Measurements from ENCODE around the gene AHNAK2.
"Not testable (repeated sequence)": the region's sequence is repeated elsewhere in the genome, so short reads cannot be mapped to it uniquely, and the experiment has no call there.

The AHNAK2 gene

DNA sequence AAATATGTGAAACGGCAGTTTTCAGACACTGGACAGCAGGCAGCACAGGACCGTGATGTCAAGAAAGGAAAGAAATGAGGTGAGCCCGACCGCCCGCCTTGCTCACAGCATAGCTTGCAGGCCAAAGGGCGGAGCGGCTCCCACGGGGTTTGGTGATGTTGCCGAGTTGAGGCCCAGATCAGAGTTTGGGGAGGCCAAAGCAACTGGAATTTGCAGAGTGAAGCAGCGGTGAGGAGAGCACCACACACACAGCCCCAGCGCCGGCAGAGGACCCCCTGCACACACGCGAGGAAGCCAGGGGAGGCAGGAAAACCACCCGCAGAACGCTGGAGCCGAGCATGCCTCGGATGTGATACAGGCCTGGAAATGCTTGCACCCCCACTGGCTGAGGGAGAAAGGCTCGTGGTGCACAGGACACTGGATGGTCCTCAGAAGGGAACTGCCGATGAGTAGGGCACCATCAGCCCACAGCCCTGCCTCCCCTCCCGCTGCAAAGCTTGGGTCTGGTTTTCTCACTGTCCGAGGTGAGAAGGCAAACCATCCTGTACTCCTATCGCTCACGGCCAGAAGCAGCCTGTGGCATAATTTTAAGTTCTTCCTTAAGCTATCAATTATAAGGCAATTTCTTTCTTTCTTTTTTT is 79.2 kb downstream of the AHNAK2 start:
- DNase-seq (ENCODE audit: low read depth in 2 of 2), result no peak

DNA sequence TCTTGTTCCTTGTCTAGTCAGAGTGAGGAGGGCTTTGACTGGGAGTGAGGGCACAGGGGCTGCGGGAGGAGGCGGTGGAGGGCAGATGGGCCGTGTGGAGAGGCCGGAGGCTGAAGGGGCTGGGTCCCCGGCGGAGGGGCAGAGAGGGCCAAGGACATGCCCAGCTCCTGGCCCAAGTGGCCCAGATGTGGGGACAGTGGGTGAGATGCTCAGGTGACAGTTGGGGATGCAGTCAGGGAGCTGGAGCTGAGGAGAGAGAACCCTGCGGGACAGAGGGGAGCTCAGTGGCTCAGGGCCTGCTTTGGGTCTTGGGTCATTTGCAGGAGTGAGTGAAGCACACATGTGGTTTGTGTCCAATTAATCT is 80.0 kb downstream of the AHNAK2 start:
- DNase-seq (ENCODE audit: low read depth in 2 of 2), result no peak

DNA sequence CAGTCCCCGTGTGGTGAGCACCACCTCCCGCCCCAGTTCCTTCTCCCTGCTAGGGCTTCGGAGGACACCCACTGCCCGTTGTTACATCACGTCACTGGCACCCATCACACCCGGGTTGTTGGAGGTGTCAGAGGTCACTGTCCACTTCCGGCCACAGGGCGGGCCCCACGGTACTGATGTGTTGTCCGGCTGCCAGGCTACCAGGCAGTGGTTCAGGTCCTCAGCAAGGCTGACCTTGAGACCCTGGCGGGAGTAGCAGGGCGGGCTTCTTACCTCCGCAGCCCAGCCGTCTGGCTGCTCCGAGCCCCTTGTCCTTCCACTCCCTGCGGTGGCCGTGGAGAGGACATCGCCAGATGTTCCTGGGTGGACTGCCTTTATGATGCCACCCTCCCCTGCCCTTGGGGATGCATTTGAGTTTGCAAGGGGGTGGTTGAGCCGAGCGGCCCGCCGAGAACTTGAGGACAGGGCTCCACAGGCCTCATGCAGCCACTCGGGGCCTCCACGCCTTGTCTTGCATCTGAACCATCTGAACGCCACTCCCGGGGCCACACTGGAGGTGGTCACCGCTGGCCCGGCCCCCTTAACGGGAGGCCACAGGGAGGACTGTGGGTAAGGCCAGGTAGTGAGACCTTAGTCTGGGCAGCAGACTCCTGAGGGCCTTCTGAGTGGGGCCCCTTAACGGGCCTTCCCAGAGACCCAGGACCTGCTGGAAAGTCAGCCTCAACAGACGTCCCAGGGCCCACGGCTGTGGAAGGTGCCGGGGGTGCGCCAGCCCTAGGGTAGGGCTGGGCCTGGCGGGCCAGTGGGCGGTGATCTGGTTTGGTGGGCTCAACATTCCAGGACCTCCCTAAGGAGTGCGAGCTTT is 80.6 kb downstream of the AHNAK2 start:
- no peak for DNase-seq (ENCODE audit: low read depth in 2 of 2)

DNA sequence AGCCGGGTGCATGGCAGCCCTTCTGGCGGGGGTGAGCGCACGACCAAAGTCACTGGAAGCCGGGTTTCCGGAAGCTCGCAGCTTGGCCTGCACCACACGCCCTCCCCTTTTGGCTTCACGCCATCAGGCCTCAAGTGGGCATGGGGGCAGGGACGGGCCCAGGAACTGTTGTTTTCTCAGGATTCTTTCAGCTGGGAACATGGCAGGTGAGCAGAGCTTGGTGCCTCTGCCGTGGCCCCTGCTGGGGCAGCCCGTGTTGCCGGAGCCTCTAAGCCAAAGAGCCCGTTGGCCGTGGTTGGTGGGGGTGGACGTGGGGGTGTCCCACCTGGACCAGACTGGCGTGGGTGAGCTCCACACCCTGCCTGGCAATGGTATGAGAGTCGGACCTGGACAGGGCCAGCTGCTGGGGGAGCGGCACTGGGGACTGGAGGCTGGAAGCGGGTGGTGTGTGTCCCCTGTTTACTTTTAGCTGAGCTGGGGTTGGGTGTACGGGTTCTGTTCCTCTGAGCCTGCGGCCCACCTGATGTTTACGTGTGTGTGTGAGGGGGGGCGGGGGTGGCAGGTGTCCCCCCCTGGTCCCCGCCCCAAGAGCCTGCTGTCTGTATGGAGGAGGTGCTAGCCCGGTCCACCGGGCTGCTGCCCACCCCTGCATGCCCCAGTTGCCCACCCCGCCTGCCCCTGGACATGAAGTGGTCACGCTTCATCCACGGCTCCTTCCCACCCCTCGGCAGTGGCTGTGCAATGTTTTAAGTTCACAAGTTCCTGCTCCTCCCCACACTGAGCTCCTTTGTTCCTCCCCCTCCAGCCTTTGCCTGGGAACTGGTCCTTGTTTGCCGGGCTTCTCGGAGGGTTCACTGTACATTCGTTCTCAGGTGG is 82.2 kb downstream of the AHNAK2 start:
- DNase-seq (ENCODE audit: low read depth in 2 of 2), result no peak

DNA sequence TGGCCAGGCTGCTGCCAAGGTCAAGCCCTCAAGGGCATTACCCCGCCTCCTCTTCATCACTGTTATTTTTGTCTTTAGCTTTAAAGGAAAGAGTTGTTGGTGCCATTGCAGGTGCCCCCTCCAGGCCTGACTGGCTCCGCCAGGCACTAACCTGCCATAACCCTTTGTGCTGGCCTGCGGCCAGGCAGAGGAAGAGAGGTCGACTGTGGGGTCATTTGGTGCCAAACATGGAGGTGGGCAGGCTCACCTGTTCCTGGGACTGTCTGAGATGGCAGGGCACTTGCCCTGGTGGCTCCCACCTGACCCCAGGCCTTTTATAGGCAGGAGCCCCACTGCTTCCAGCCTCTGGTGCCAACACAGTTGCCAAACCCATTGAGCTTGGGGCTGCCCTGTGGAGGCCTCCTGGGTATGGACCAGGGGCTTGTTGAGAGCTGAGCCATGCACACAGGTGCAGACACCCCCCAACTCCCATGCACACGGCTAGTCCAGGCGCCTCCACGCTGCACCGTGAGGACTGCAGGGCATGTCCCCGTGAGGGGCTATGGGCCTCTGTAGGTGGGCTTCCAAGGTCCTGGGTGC is 82.9 kb downstream of the AHNAK2 start:
- DNase-seq (ENCODE audit: low read depth in 2 of 2), result no peak

DNA sequence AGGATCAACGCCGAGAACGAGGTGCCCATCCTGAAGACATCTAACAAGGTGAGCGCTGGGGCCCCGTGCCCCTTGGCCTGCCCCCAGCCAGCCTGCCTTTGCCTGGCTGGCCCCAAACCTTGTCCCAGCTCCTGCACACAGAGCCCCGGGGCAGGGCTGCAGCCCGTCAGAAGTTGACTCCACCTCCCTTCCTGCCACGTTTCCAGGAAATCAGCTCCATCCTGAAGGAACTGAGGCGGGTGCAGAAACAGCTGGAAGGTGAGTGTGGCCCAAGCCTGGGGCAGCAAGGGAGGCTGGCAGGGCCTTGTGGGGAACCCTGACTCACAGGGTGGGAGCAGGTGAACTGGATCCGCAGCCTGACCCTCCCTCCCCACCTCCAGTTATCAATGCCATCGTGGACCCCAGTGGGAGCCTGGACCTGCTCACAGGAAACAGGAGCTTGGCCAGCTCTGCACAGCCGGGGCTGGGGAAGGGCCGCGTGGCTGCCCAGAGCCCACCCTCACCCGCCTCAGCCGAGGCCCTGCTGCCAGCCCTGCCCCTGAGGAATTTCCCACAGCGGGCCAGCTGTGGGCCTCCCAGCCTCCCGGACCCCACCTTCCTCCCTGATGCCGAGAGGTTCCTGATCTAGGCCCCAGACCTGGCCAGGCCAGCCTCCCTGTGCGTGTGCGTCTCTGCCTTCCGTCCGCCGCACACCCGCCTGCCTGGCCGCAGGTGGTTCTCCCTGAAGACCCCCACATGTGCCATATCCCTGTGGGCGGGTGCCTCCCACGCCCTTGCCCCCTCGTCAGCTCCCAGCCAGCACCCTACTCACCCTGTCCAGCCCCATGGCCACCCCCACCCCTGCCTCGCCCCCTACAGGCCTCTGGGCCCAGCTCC is 83.6 kb downstream of the AHNAK2 start:
- no peak for DNase-seq (ENCODE audit: low read depth in 2 of 2)

DNA sequence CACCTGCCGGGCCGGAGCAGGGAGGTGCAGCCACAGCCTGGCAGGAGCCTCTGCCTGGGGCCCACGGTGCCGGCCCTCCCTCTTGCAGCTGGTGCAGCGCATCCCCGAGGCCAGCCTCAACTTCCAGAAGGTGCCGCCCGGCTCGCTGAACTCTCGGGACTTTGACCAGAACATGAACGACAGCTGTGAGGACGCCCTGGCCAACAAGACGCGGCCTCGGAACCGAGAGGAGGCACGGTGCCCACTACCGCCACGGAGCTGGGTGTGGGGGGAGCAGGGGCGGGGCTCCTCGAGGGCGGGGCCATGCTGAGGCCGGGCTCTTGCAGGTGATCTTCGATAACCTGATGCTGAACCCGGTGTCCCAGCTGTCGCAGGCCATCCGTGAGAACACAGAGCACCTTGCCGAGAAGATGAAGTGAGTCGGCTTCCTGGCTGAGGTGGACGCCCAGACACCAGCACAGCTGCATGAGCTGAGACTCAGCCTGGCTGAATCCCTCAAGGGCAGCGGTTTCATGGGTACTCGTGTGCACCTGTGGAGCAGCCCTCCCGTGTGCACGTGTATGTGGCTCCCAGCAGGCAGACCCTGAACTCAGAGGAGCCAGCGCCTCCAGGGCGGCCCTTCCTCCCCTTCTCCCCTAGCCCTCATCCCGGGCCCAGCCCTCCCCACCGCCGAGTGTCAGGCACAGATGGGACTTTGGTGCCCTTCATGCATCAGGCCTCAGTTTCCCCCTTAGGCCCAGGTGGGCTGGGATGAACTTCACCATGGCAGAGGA is 84.6 kb downstream of the AHNAK2 start:
- no peak for DNase-seq (ENCODE audit: low read depth in 2 of 2)

DNA sequence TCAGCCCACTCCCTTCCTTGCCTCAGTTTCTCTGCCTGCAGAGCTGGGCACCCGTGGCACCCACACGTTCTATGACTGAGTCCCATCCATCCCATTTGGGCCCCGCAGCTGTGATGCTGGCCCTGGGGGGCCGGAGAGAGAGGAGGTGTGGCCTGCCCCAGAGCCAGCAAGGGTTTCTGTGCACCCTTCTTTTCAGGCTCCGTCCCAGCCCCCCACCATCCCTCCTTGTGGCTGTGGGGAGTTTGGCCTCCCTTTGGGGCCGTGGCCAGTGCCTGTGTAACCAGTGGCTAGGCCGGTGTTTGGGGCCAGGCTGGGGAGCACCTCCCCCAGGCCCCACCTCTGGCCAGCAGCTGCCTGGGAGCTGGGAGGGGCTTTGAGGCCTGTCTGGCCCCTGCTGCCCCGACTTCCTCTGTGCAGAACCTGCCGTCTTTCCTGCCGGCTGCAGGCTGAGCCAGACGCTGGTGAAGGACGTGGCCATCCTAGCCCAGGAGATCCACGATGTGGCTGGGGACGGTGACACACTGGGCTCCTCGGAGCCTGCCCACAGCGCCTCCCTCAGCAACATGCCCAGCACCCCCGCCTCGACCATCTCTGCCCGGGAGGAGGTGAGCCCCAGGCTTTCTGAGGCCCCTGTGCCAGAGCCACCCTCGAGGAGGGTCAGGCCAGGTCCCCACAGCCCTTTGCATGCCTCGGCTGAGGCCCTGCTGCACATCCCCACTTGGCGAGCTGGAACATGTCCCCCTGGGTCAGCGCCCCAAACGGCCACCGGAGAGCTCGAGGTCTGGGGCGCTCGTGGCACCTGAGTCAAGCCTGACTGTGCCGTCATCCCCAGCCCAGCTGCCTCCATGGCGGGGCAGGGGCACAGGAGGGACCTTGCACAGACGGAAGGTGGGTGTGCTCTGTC is 85.4 kb downstream of the AHNAK2 start:
- DNase-seq (ENCODE audit: low read depth in 2 of 2), result no peak

DNA sequence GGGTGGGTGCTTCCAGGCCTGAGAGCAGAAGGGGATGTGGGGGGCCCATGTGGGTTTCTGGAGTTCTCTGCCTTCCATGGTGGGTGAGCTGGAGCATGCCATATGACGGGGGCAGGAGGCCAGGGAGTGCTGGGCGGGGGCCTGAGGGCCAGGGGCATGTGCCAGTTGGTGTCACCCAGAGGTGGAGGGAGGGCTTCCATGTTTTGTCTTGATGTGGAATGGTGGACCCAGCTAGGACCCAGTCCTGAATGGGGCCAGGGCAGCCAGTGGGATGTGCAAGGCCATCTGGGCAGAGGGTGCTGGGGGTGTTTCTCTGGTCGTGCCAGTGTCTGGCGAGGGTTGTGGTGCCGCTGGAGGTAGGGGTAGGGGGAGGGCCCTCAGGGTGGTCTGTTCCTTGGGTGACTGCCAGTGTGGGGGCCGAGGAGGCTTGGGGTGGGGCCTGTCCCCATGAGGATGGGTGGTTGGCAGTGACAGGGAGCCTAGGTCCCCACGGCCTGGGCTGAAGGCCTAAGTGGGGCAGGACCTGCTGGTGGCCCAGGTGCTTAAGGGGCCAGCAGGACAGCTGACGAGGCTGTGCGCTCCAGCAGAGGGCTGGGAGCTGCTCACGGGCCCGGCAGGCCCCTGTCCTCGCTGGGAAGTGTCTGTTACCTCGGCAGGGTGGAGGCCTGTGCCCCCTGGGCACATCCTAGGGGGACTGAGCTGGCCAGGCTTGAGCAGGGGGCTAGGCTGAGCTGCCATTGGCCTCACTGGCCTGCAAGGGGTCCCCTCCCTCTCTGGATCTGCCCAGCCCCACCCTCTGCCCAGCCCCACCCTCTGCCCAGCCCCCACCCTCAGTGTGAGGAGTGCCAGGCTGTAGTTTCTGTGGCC is 86.3 kb downstream of the AHNAK2 start:
- no peak for DNase-seq (ENCODE audit: low read depth in 2 of 2)

DNA sequence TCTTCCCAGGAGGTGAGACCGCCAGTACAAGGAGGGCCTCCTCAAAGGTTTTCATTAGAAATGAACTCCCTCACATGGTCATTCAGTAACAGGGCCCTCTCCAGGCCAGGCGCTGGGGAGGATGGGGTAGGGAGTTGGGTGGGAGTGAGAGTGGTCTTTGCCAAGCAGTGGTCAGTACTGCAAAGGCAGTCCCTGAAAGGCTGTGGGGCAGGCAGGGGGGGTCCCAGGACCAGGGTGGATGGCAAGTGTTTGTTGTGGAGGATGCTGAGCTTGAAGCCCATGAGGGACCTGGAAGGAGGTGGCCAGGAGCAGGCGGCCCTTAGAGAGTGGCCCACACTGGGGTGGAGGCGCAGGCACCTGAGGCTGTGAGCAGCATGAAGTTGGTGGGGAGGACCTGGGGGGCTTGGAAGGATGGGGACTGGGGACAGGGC is 87.0 kb downstream of the AHNAK2 start:
- DNase-seq (ENCODE audit: low read depth in 2 of 2), result no peak

DNA sequence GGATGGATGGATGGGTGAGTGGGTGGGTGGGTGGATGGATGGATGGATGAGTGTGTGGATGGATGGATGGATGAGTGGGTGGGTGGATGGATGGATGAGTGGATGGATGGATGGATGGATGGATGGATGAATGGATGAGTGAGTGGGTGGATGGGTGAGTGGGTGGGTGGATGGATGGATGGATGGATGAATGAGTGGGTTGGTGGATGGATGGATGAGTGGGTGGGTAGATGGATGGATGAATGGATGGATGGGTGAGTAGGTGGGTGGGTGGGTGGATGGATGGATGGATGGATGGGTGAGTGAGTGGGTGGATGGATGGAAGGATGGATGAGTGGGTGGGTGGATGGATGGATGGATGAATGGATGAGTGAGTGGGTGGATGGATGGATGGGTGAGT is 87.9 kb downstream of the AHNAK2 start:
- DNase-seq (ENCODE audit: low read depth in 2 of 2), result not testable (repeated sequence)

DNA sequence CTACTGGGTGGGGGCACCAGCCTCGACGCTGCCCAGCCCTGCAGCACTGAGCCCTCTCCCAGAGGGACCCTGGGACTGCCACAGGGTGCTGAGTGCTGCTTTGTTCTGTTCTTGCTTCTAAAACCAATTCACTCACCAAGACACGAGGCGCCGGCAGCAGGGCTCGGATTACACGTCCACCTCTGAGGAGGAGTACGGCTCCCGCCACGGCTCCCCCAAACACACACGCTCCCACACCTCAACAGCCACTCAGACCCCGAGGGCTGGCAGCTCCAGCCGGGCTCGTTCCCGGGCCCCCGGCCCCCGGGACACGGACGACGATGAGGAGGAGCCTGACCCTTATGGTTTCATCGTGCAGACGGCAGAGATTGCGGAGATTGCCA is 88.8 kb downstream of the AHNAK2 start:
- DNase-seq (ENCODE audit: low read depth in 2 of 2), result no peak

DNA sequence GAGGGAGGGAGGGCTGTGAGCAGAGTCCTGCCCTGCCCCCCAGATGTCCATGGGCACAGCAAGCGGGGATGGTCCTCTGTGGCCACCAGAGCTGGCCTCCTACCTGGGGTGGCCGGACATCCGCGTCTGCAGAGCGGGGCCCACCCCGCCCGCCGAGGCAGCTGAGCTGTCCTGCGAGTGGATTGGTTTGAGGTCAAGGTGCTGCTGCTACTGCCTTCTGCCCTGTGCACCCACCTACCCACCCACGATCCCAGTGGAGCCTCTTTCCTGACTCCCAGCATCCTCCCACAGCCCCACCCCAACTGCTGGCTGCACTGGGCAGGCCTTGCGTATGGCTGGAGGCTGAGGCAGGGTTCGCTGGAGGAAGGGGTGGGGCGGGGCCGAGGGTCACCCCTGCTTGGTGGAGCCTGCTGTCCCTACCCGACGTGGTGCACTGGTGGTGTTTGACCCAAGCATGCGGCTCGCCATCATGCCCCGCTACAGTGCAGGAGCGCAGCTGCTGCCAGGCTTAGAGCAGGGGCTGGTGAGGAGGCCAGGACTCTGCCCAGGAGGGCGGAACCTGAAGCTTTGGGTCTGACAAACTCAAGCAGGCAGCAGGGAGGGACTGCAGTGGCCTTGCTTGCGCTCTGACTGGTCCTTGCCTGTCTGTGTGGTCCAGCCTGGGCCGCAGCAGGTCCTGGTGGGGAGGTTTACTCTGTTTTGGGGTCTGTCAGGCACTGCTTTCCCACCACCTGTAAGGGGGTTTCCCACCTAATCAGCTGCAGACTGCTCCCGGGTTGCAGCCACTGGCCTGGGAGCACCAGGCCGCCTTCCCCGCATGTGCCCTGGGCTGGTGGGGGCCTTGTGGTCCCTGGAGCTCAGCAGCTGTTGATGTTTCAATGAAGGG is 89.4 kb downstream of the AHNAK2 start:
- no peak for DNase-seq (ENCODE audit: low read depth in 2 of 2)

DNA sequence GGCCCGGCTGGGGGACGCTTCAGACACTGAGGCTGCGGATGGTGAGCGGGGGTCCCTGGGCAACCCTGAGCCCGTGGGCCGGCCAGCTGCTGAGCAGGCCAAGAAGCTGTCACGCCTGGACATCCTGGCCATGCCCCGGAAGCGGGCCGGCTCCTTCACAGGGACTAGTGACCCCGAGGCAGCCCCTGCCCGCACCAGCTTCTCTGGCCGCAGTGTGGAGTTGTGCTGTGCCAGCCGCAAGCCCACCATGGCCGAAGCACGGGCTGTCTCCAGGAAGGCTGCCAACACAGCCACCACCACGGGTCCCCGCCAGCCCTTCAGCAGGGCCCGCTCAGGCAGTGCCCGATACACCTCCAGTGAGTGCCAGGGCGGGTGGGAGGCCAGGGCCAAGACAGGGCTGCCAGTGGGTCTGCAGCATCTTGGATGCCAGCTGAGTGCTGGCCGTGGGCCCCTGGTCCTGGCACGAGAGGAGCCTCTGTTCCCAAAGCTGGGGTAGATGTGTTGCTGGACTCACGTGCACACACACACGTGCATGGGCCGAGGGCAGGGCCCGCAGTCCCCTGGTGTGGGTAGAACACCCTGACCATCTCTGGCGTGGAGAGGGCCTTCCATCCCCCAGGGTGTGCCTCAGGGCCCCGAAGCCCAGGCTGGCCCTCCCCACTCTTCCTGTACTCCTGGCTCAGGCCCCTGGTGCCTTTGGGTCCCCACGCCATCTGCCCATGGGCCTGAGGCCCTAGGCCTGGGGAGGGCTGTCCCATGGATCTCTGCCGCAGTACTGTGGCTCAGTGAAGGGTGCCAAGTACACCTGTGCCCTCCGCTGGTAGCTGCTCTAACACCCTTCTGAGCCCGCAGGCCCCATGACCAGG is 90.3 kb downstream of the AHNAK2 start:
- no peak for DNase-seq (ENCODE audit: low read depth in 2 of 2)

Measured in stimulated activated CD8-positive, alpha-beta memory T cell treated with anti-CD3 and anti-CD28 coated beads, Interleukin-15, amount 100 ng/mL, for 4 hours (primary cell).